GM12878 (cell line): ENCODE results near the gene MTHFR. TPM values are rescaled to one million over a fixed set of nuclear protein-coding genes. Genes with fewer than 3 reads are reported as not detected.

Experiments
- BCL3 ChIP-seq: IDR thresholded peaks from 2 replicates; pipeline ENCODE4 v1.6.1; 2011; ENCODE audit warnings: borderline replicate concordance, low read depth, mild to moderate bottlenecking, moderate library complexity, low read length; ENCODE audit not compliant: insufficient read depth, poor library complexity, severe bottlenecking
- KDM1A ChIP-seq: fragments of 200-600 bp; sonication (generic); IDR thresholded peaks from 2 replicates; pipeline ENCODE4 v1.6.1; 2016; ENCODE audit warnings: borderline replicate concordance
- LARP7 ChIP-seq: fragments of 450-650 bp; IDR thresholded peaks from 2 replicates; pipeline ENCODE4 v1.6.1; 2017; ENCODE audit warnings: mild to moderate bottlenecking
- MYB ChIP-seq: fragments of 150-350 bp; IDR thresholded peaks from 2 replicates; pipeline ENCODE4 v1.6.1; 2014; ENCODE audit warnings: mild to moderate bottlenecking, low read depth, low read length, borderline replicate concordance
- NBN ChIP-seq: fragments of 450-650 bp; IDR thresholded peaks from 2 replicates; pipeline ENCODE4 v1.6.1; 2016
- NR2F1 ChIP-seq: fragments of 450-650 bp; conservative IDR thresholded peaks from 2 replicates; pipeline ENCODE4 v1.6.1; 2017; ENCODE audit warnings: mild to moderate bottlenecking
- SIX5 ChIP-seq: IDR thresholded peaks from 2 replicates; pipeline ENCODE4 v1.6.1; 2011; ENCODE audit warnings: mild to moderate bottlenecking, low read depth, low read length, moderate library complexity; ENCODE audit not compliant: severe bottlenecking
- TCF3 ChIP-seq: IDR thresholded peaks from 2 replicates; pipeline ENCODE4 v1.6.1; 2012; ENCODE audit warnings: low read depth, mild to moderate bottlenecking, low read length, borderline replicate concordance; ENCODE audit not compliant: insufficient read depth
- YY1 ChIP-seq: IDR thresholded peaks from 2 replicates; pipeline ENCODE4 v1.6.1; 2011; ENCODE audit warnings: low read depth, mild to moderate bottlenecking, low read length
- ZBTB33 ChIP-seq: fragments of 450-650 bp; IDR thresholded peaks from 2 replicates; pipeline ENCODE4 v1.6.1; 2017; ENCODE audit warnings: mild to moderate bottlenecking
- ZNF217 ChIP-seq: fragments of 450-650 bp; IDR thresholded peaks from 2 replicates; pipeline ENCODE4 v1.6.1; 2017; ENCODE audit warnings: antibody characterized with exemption, mild to moderate bottlenecking
- polyA plus RNA-seq, 11 experiments: library from polyadenylated mRNA; depleted of rRNA in 4 of 11; unstranded in 6 of 11; stranded (reverse) in 5 of 11; fragments of >200 nt; fragmentation: Nextera tagmentation in 4 of 11; fragmentation: Illumina TruSeq in 1 of 11; extraction: Ambion mirVana in 4 of 11; extraction: Trizol in 1 of 11; gene quantifications; 1 replicate in 1 of 11; 2 replicates in 10 of 11; pipeline versions ENCODE4 v1.2.1 to v1.2.3, GENCODE V29; 2011 to 2016; ENCODE audit warnings: inconsistent platforms in 2 of 11, missing spikeins in 2 of 11, low read depth in 1 of 11
- total RNA-seq, 4 experiments: library from RNA; depleted of rRNA in 3 of 4; stranded (reverse); fragments of >200 nt in 3 of 4; fragmentation: Illumina TruSeq in 1 of 4; extraction: Trizol in 1 of 4; gene quantifications; 2 replicates each; pipeline versions ENCODE4 v1.2.1 to v1.2.3, GENCODE V29; 2013 to 2021

Gene MTHFR
- total and polyA plus RNA-seq, 10 of the 15 experiments (the other 5 are each of a cell fraction or from before 2014, with no cell fraction given) = 1.0 to 16.8 (median 9.4) TPM

- no peak for TF ChIP-seq ZBTB33
- TF ChIP-seq ZNF217 = no peak
- TF ChIP-seq TCF3 = no peak
- no peak for TF ChIP-seq BCL3
- TF ChIP-seq SIX5 = no peak
- TF ChIP-seq YY1 = no peak
- no peak for TF ChIP-seq KDM1A
- TF ChIP-seq LARP7 = no peak
- no peak for TF ChIP-seq NBN
- no peak for TF ChIP-seq MYB
- no peak for TF ChIP-seq NR2F1
These were observed 58.8 kb downstream of the MTHFR start (continued) for GRCh38 chr1:11746795-11747487.
